ENCODE results near the gene LDLRAD1.
A peak's percentile ranks its signal among the peaks of the same experiment; 100 is the strongest.
"Not testable (repeated sequence)": the region's sequence is repeated elsewhere in the genome, so short reads cannot be mapped to it uniquely, and the experiment has no call there.

Gene LDLRAD1

GRCh38 chr1:54017979-54018378, at the start of gene LDLRAD1:
TSS of gene LDLRAD1 (minus strand) at chr1:54018186. CDS start at chr1:54018112, 74 bp downstream.
- no peak for DNase-seq

GRCh38 chr1:54064299-54064698, 46.3 kb upstream of the LDLRAD1 start:
- DNase-seq, result no peak

- DNase-seq, result no peak
Observed at GRCh38 chr1:54054438-54054749, 36.4 kb upstream of the LDLRAD1 start.

GRCh38 chr1:54053745-54054437, 35.9 kb upstream of the LDLRAD1 start:
- no peak for DNase-seq

GRCh38 chr1:54052934-54053744, 35.2 kb upstream of the LDLRAD1 start, which contains the start of the genes TCEANC2 and TMEM59:
TSS of gene TCEANC2 (plus strand) at chr1:54053608. CDS start at chr1:54054423, 815 bp downstream.
TSS of gene TMEM59 (minus strand) at chr1:54053204. CDS start at chr1:54053188, 16 bp downstream.
- peak; percentile 95 for DNase-seq

- peak; percentile 67 for DNase-seq
Observed at GRCh38 chr1:54052431-54052933, 34.5 kb upstream of the LDLRAD1 start.

- DNase-seq, result no peak
Observed at GRCh38 chr1:54051933-54052430, 34.0 kb upstream of the LDLRAD1 start.

- not testable (repeated sequence) for DNase-seq
Observed at GRCh38 chr1:54050435-54050834, 32.4 kb upstream of the LDLRAD1 start.

GRCh38 chr1:54047384-54048305, 29.7 kb upstream of the LDLRAD1 start:
- no peak for DNase-seq

- no peak for DNase-seq
Observed at GRCh38 chr1:54046671-54047383, 28.8 kb upstream of the LDLRAD1 start.

- DNase-seq, result no peak
Observed at GRCh38 chr1:54045496-54045895, 27.5 kb upstream of the LDLRAD1 start.

- no peak for DNase-seq
Observed at GRCh38 chr1:54041806-54042205, 23.8 kb upstream of the LDLRAD1 start.

GRCh38 chr1:54037476-54037875, 19.5 kb upstream of the LDLRAD1 start:
- DNase-seq, result no peak

GRCh38 chr1:54028306-54029251, 10.6 kb upstream of the LDLRAD1 start:
- DNase-seq, result no peak

GRCh38 chr1:54027848-54028247, 9.9 kb upstream of the LDLRAD1 start:
- DNase-seq, result no peak

GRCh38 chr1:54024811-54025210, 6.8 kb upstream of the LDLRAD1 start:
- DNase-seq, result not testable (repeated sequence)

GRCh38 chr1:54024358-54024757, 6.4 kb upstream of the LDLRAD1 start:
- DNase-seq, result no peak

GRCh38 chr1:54019562-54020176, 1.7 kb upstream of the LDLRAD1 start:
- not testable (repeated sequence) for DNase-seq

GRCh38 chr1:54018635-54019034, 649 bp upstream of the LDLRAD1 start:
- no peak for DNase-seq
